Frontal cortex (tissue), 4 donors: ENCODE measurements around the gene CHST8. TPM values are rescaled to one million over a fixed set of nuclear protein-coding genes. Genes with fewer than 3 reads are reported as not detected.

Source experiments
- DNase-seq, 2 donors: peaks; one replicate each; pipeline ENCODE4 v3.0.0; 2012; ENCODE audit warnings: low spot score in 2 of 2
- FAIRE-seq: peaks from 2 replicates; lab custom pipeline; 2012; peaks lifted over from hg19 to GRCh38; lab: Jason Lieb, UNC
- total RNA-seq: library from RNA; depleted of rRNA; stranded (reverse); fragments of >200 nt; gene quantifications from one replicate; pipeline ENCODE4 v1.2.3, GENCODE V29; 2014
- donor health status: control.
- donor health status: control.
- donor health status: control.

CHST8 gene
- total RNA-seq, 1 donor from 2014 or later, result 5.3 TPM

- DNase-seq, result no peak
- FAIRE-seq, result no peak
These were observed 154.2 kb downstream of the CHST8 start for GRCh38 chr19:33775731-33776487.

GRCh38 chr19:33777351-33777750 is 155.6 kb downstream of the CHST8 start:
- no peak for DNase-seq
- FAIRE-seq, result no peak

DNA sequence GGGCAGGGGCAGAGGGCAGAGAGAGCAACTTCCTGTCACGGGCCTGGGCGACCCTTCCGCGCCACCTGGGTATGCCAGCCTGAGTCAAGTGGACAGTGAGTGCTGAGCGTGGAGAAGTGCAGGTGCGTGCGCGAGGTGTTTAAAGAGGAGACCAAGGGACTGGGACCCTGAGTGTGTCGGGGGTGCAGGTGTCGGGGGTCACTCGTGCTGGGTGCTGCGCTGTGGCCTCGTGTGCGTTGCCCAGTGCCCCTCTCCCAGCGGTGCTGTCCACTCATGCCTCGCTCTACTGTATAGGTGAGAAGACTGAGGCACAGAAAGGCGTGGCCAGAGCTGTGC is 156.0 kb downstream of the CHST8 start:
- no peak for DNase-seq
- FAIRE-seq, result no peak

- FAIRE-seq (no peak), DNase-seq (peak; percentile 91 to 98)
These were observed 156.5 kb downstream of the CHST8 start for GRCh38 chr19:33778089-33778791.

DNA sequence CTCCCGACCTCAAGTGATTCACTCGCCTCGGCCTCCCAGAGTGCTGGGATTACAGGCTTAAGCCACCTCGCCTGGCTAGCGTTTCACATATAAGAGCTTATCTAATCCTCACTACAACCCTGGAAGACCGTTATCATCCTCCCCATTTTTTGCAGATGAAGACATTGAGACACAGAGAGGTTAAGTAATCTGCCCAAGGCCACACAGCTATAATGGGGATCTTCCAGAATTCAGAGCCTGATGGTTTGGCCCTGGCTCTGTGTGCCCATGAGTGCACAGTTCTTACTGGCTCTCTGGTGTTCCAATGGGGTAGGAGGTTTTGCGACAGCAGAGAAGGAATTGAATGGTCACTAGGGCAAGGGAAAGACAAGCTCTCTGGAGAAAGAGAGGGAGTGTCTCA is 158.1 kb downstream of the CHST8 start:
- DNase-seq (no peak), FAIRE-seq (no peak)

DNA sequence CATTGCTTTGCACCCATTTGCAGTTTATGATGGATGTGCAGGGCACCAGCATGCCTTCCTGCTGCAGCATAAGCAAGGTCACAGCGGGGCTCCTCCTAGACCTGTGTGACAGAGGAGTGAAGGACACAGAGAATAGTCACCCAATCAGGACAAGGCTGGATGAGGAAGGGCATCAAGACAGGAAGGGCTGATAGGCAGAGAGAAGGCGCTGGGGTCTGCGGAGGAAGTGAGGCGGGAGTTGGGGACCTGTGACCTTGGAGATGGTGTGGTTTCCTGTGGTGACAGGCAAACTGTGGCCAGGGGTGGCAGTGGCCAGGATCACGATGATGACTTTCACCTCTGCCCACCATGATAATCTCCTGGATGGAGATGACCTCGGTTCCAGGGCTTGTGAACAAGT is 158.5 kb downstream of the CHST8 start:
- FAIRE-seq, result no peak
- DNase-seq, result no peak

GRCh38 chr19:33780746-33781145 is 159.0 kb downstream of the CHST8 start:
- no peak for FAIRE-seq
- DNase-seq, result peak in 1 of 2 donors; percentile 45

GRCh38 chr19:33781415-33781935 is 159.7 kb downstream of the CHST8 start:
- no peak for DNase-seq

GRCh38 chr19:33781996-33782395 is 160.2 kb downstream of the CHST8 start:
- FAIRE-seq, result no peak
- no peak for DNase-seq

More at GRCh38 chr19:33781415-33781935, 159.7 kb downstream of the CHST8 start:
- FAIRE-seq, result no peak

- FAIRE-seq (no peak), DNase-seq (no peak)
These were observed 162.7 kb downstream of the CHST8 start for GRCh38 chr19:33784432-33784831.

- DNase-seq, result no peak
- FAIRE-seq, result no peak
These were observed 164.0 kb downstream of the CHST8 start for GRCh38 chr19:33785795-33786194.

DNA sequence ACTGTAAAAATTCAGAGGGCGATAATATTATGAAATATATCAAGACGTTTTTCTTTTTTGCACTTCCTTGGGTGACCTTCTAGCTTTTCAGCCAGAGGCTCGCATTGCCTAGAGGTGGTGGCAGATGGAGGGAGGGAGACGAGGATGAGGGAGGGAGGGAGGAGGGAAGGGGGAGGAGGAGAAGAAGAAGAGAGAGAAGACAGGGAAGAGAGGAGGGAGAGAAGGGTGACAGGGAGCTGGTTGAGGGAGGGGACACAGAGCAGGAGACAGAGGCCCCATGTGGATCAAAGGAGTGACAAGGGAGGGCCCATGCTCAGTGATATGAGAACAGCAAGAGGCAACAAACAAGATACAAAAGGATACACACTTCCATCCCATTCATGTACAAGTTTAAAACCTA is 166.9 kb downstream of the CHST8 start:
- no peak for DNase-seq

DNA sequence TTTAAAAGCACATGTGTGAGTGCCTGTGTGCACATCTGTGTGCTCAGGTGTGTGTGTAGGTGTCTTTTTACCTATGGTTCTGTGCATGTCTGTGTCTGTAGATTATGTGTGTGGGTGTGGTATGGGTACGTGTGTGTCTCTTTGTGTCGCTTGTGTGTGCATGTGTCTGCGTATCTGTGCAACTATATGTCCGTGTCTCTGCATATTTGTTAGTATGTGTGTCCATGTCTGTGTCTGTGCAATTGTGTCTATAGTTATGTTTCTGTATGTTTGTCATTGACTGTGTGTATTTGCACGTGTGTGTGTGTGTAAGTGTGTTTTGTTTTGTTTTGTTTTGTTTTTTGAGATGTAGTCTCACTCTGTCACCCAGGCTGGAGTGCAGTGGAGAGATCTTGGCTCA is 167.6 kb downstream of the CHST8 start:
- DNase-seq (no peak), FAIRE-seq (no peak)

More for the DNA sequence above, 166.9 kb downstream of the CHST8 start:
- FAIRE-seq, result no peak

DNA sequence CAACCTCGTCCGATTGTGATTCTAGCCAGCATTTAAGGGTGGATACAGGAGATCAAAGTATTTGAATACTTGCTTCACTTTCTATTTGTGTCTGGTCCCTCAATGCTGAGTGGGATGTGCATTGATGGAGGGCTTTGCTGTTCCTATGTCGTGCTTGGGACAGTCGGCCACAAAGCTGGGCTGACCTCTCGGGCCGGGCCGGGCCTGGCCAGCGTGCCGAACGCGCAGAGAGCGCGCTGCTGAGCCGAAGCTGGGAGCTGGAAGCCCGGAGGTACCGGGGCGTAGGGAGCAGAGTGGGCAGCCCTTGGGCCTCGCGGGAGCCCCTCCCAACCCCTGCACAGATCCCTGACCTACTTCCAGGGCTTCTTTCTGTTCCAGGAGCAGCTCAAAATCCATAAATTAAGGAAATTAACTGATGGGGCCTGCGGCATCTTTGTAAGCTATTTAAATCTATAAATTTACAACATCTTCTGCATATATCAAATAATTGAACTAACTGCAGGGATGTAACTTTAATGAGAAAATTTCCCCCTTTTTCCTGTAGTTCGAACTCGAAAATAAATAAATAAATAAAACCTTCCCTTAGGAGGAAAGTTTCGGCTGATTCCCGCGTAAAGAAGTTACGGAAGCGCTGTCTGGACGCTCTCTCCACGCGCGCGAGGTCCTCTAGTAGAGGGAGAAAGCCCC is 173.1 kb downstream of the CHST8 start:
- FAIRE-seq, result no peak
- no peak for DNase-seq

- peak; percentile 81 to 86 for DNase-seq
- no peak for FAIRE-seq
These were observed 173.8 kb downstream of the CHST8 start for GRCh38 chr19:33795370-33796163.

- FAIRE-seq (no peak), DNase-seq (peak; percentile 51 to 56)
These were observed 174.6 kb downstream of the CHST8 start, which contains the start of gene KCTD15 for GRCh38 chr19:33796164-33796875. Gene KCTD15 (plus strand): TSS chr19:33796870. CDS start chr19:33800455, 3,585 bp downstream.

DNA sequence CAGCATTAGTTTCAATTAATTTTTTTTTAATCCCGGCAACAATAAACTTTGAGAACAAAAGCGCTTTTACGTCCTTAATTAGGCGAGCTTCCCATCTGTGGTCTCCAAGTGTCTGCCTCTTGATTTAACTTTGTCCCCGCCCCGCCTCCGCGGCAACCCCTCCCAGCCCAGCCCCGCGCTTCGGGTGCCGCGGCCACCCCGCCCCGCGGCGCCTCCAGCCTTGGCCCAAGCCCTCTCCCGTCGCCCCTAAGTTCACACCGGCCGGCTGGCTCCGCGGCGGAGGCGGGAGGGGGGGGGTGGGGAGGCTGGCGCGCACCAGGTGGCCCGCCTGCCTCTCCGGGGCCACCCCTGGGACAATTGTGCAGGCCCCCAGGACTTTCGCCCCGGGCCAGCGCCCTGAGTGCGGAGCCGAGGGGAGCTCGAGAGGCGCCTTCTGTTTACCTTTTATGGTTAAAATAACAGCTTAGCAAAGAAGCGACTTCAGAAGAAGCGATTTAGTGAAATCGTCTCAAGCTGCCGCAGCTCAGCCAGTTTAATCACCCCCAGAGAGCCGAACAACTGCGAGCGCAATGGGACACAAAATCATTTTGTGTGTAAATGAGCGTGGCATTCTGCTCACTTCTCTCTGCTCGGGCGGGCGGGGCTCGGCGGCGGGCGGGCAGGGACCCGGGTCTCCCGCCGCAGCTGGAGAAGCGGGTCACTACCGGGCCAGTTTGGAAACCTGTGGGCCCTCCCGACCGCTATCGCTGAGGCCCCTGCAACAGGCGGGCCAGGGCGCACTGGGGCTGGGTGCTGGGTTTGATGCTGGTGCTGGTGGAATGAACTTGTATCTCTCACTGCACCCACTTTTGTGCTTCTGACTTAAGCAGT is 176.3 kb downstream of the CHST8 start:
- DNase-seq (peak in 1 of 2 donors; percentile 66), FAIRE-seq (no peak)

DNA sequence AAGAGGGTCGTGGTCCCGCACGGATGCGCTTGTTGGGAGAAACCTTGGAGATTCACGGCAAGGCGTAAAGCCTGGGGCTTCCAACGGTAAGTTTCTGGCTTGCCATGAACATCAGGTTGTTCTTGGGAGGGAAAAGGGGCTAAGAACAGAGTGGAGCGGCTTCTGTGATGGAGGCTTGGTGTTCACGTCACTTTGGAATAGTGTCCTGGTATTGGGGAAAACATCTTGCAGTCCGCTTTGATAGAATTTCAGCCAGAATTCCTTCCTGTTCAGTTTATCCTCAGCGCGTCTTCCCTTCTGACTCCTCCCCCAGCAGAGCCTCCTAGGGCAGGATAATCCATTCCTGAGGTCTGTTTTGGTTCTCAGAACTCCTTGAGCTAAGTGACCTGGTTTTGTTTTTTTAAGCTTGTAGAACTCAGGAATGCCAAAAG is 176.9 kb downstream of the CHST8 start:
- DNase-seq (no peak), FAIRE-seq (no peak)
